ENCODE data around the gene PRPF6.

The PRPF6 gene

GRCh38 chr20:63945031-63945658, 35.8 kb upstream of the PRPF6 start:
- no peak for DNase-seq (ENCODE audit: low read depth in 2 of 2, low spot score in 1 of 2)

- no peak for DNase-seq (ENCODE audit: low read depth in 2 of 2, low spot score in 1 of 2)
Measured at GRCh38 chr20:63945921-63946920, 34.7 kb upstream of the PRPF6 start.

GRCh38 chr20:63946986-63947637, 33.8 kb upstream of the PRPF6 start:
- DNase-seq (ENCODE audit: low read depth in 2 of 2, low spot score in 1 of 2), result no peak

- no peak for DNase-seq (ENCODE audit: low read depth in 2 of 2, low spot score in 1 of 2)
Measured at GRCh38 chr20:63947638-63948456, 33.1 kb upstream of the PRPF6 start.

GRCh38 chr20:63950701-63951397, 30.1 kb upstream of the PRPF6 start:
- DNase-seq (ENCODE audit: low read depth in 2 of 2, low spot score in 1 of 2), result no peak

- DNase-seq (ENCODE audit: low read depth in 2 of 2, low spot score in 1 of 2), result no peak
Measured at GRCh38 chr20:63951398-63952209, 29.3 kb upstream of the PRPF6 start.

GRCh38 chr20:63952210-63952535, 28.8 kb upstream of the PRPF6 start:
- no peak for DNase-seq (ENCODE audit: low read depth in 2 of 2, low spot score in 1 of 2)

- DNase-seq (ENCODE audit: low read depth in 2 of 2, low spot score in 1 of 2), result no peak
Measured at GRCh38 chr20:63952769-63953168, 28.2 kb upstream of the PRPF6 start.

- no peak for DNase-seq (ENCODE audit: low read depth in 2 of 2, low spot score in 1 of 2)
Measured at GRCh38 chr20:63953764-63954429, 27.0 kb upstream of the PRPF6 start.

GRCh38 chr20:63955281-63955826, 25.6 kb upstream of the PRPF6 start:
- DNase-seq (ENCODE audit: low read depth in 2 of 2, low spot score in 1 of 2), result no peak

GRCh38 chr20:63955827-63956663, 24.9 kb upstream of the PRPF6 start, which contains the start of gene UCKL1:
Gene UCKL1 (minus strand): TSS chr20:63956416. CDS start chr20:63956372, 44 bp downstream.
- DNase-seq (ENCODE audit: low read depth in 2 of 2, low spot score in 1 of 2), result peak; percentile 69 to 83

GRCh38 chr20:63956664-63957003, 24.3 kb upstream of the PRPF6 start:
- DNase-seq (ENCODE audit: low read depth in 2 of 2, low spot score in 1 of 2), result no peak

GRCh38 chr20:63957004-63957689, 23.8 kb upstream of the PRPF6 start:
- peak in 1 of 2 donors; percentile 52 for DNase-seq (ENCODE audit: low read depth in 2 of 2, low spot score in 1 of 2)

- no peak for DNase-seq (ENCODE audit: low read depth in 2 of 2, low spot score in 1 of 2)
Measured at GRCh38 chr20:63957690-63958441, 23.1 kb upstream of the PRPF6 start.

GRCh38 chr20:63958471-63958870, 22.5 kb upstream of the PRPF6 start:
- DNase-seq (ENCODE audit: low read depth in 2 of 2, low spot score in 1 of 2), result no peak

- DNase-seq (ENCODE audit: low read depth in 2 of 2, low spot score in 1 of 2), result no peak
Measured at GRCh38 chr20:63958964-63959698, 21.8 kb upstream of the PRPF6 start.
